Esophagus muscularis mucosa (tissue), 4 donors: ENCODE results near the gene TMEM121B. TPM values are rescaled to one million over a fixed set of nuclear protein-coding genes. Genes with fewer than 3 reads are reported as not detected.

ENCODE experiments used
- DNase-seq: peaks from one replicate; pipeline ENCODE4 v3.0.0-alpha.2; 2017; ENCODE audit errors: extremely low spot score
- H3K27ac ChIP-seq, 4 donors: fragments of 200-600 bp; sonication (generic); replicated peaks in 1 of 4; 1 replicate in 3 of 4; 2 replicates in 1 of 4; pipeline ENCODE4 v1.5.1; 2016 to 2019; ENCODE audit warnings: mild to moderate bottlenecking in 1 of 4
- H3K27me3 ChIP-seq, 4 donors: fragments of 200-600 bp; sonication (generic); one replicate each; pipeline versions ENCODE4 v1.5.1 to v1.6.0; 2016 to 2019
- H3K36me3 ChIP-seq, 4 donors: fragments of 200-600 bp; sonication (generic); one replicate each; pipeline ENCODE4 v1.5.1; 2016 to 2019
- H3K4me1 ChIP-seq, 4 donors: fragments of 200-600 bp; sonication (generic); one replicate each; pipeline ENCODE4 v1.5.1; 2016 to 2019
- H3K4me3 ChIP-seq, 4 donors: fragments of 200-600 bp; sonication (generic); 1 replicate in 2 of 4; 2 replicates in 2 of 4; pipeline ENCODE4 v1.5.1; 2016 to 2019; ENCODE audit warnings: mild to moderate bottlenecking in 4 of 4, moderate library complexity in 1 of 4
- H3K9me3 ChIP-seq, 4 donors: fragments of 200-600 bp; sonication (generic); 1 replicate in 3 of 4; 2 replicates in 1 of 4; pipeline ENCODE4 v1.5.1; 2016 to 2019
- EP300 ChIP-seq: sonication (generic); formaldehyde crosslinking; IDR thresholded peaks from one replicate; pipeline ENCODE4 v1.6.1; 2017; ENCODE audit warnings: antibody characterized with exemption
- POLR2A ChIP-seq: fragments of 450-650 bp; IDR thresholded peaks from one replicate; pipeline ENCODE4 v1.6.1; 2017; ENCODE audit warnings: antibody characterized with exemption, moderate library complexity, mild to moderate bottlenecking, low read depth
- POLR2AphosphoS5 ChIP-seq, 2 donors: sonication (generic); formaldehyde crosslinking; IDR thresholded peaks; one replicate each; pipeline ENCODE4 v1.6.1; 2017; ENCODE audit warnings: antibody characterized with exemption in 2 of 2
- WGBS: methylation state at CpG from one replicate; pipeline ENCODE4 v1.1.5; 2018; 5-methylcytosine and 5-hydroxymethylcytosine counted together
- intact Hi-C: fragments of 100-400 bp; cut with DNase I; formaldehyde crosslinking; loops from one replicate; pipeline ENCODE4 v1.15.1; 2023
- total RNA-seq, 4 donors: library from RNA; depleted of rRNA; stranded (reverse); fragments of >200 nt; gene quantifications; one replicate each; pipeline versions ENCODE4 v1.1.0 to v1.2.1, GENCODE V29; 2016
- TF ChIP-seq, protein P1 (sequence below), 3 experiments: fragments of 200-600 bp in 2 of 3; fragments of 450-650 bp in 1 of 3; sonication (generic) in 2 of 3; IDR thresholded peaks; one replicate each; pipeline ENCODE4 v1.5.1; 2017 to 2019; ENCODE audit warnings: antibody characterized with exemption in 3 of 3, mild to moderate bottlenecking in 2 of 3, moderate library complexity in 1 of 3

TMEM121B gene
- total RNA-seq, 4 donors from 2014 or later, result 0.32 to 0.50 (median 0.41) TPM

DNA sequence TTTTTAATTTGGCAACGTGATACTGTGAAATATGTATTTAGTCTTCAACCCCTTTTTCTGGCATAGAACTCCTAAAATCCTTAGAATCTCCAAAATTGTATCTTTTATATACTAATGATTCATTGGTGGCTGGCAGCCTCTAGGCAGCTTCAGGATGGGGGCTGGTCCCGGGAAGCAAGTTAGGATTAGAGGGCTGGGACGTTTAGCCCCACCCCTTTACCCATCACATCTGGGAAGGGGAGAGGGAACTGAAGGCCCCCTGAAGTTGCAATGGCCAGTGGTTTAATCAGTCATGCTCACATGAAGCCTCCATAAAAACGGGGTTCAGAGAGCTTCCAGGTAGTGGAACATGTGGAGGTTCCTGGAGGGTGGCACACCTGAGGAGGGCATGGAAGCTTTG lies 29.3 kb downstream of the TMEM121B start:
- no peak for DNase-seq
- Histone ChIP-seq H3K4me3 (no peak overlapping the region), H3K36me3 (peaks cover 0 to under 1% (median 0%) of the 10 kb centered on the region in 4 donors), H3K27ac (no peak overlapping the region), H3K9me3 (no peaks in the 10 kb centered on the region), H3K4me1 (peaks cover 6 to 10% (median 9%) of the 10 kb centered on the region in 4 donors), H3K27me3 (no peaks in the 10 kb centered on the region)
- TF ChIP-seq EP300 (no peak), POLR2AphosphoS5 (IDR thresholded peaks at IDR 0.05) (no peak), POLR2A (no peak)
- TF ChIP-seq, protein P1, sequence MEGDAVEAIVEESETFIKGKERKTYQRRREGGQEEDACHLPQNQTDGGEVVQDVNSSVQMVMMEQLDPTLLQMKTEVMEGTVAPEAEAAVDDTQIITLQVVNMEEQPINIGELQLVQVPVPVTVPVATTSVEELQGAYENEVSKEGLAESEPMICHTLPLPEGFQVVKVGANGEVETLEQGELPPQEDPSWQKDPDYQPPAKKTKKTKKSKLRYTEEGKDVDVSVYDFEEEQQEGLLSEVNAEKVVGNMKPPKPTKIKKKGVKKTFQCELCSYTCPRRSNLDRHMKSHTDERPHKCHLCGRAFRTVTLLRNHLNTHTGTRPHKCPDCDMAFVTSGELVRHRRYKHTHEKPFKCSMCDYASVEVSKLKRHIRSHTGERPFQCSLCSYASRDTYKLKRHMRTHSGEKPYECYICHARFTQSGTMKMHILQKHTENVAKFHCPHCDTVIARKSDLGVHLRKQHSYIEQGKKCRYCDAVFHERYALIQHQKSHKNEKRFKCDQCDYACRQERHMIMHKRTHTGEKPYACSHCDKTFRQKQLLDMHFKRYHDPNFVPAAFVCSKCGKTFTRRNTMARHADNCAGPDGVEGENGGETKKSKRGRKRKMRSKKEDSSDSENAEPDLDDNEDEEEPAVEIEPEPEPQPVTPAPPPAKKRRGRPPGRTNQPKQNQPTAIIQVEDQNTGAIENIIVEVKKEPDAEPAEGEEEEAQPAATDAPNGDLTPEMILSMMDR (IDR thresholded peaks at IDR 0.05), result no peak
- intact Hi-C loops, result no loop called here
- WGBS, result 48% methylated on average over 4 of the region's 4 CpGs

DNA sequence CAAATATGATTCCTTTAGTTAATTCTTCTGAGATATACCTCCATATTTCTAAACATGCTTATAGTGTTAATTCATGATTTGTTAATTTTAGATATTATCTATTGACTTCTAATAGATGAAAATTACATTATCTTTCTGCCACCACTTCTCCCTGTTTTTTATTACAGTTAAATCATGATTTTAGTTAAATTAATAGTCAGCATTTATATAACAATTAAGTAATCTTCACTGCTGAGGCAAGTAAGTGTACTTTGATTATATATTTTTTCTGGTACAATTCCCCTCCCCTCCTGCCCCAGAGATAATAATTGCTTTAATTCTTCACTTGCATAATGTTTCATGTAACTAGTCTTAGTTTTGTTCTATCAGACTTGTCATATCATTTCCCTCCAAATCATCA lies 30.6 kb downstream of the TMEM121B start:
- no peak for TF ChIP-seq POLR2AphosphoS5 (IDR thresholded peaks at IDR 0.05)
- no peak for TF ChIP-seq POLR2A
- no peak for TF ChIP-seq EP300
- TF ChIP-seq, protein P1 (IDR thresholded peaks at IDR 0.05), result no peak
- no peaks in the 10 kb centered on the region for H3K9me3 ChIP-seq
- peaks cover 6 to 23% (median 22%) of the 10 kb centered on the region in 4 donors for H3K4me1 ChIP-seq
- H3K27me3 ChIP-seq, result peaks cover 0 to 4% (median under 1%) of the 10 kb centered on the region in 4 donors
- no peak for DNase-seq
- no peak overlapping the region for H3K27ac ChIP-seq
- no peaks in the 10 kb centered on the region for H3K36me3 ChIP-seq
- no peak overlapping the region for H3K4me3 ChIP-seq
- intact Hi-C loops, result no loop called here

DNA sequence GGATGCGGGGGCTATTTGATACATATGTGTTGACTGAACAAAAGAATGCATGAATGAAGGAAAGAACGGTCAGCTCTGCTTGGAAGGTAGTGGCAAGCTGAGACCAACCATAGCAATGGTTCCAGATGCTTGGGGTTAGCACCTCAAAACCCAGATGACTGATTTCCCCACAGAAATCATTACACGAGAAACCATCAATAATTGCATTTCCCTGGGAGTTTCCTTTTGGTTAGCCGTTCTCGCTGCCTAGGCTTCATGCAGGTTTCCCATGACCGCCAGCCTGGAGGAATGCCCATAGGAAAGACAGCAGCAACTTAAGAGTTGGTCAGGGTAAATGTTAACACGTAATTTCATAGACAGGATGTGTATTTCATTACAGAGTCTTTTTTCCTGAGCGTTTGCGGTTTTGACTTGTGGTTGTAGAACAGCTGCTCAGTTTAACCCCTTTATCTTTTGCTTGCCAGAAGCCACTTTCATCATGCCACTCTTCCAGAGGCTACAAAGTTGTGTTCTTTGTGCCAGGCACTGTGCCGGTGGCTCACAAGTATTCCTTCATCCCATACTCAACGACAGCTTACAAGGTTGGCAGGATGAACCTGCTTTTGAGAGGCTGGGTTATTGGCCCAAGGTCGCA lies 33.5 kb downstream of the TMEM121B start:
- Histone ChIP-seq H3K27ac (no peak overlapping the region), H3K4me1 (peaks cover 6 to 37% (median 31%) of the 10 kb centered on the region in 4 donors), H3K4me3 (no peak overlapping the region), H3K27me3 (peaks cover 0 to 25% (median 6%) of the 10 kb centered on the region in 4 donors), H3K36me3 (no peaks in the 10 kb centered on the region), H3K9me3 (no peaks in the 10 kb centered on the region)
- intact Hi-C loops, result loop anchor here (5.0 kb wide), 1 partner anchor 70 kb away; the partner anchor contains the start of gene HDHD5
- 73% methylated on average over 12 of the region's 12 CpGs for WGBS
- no peak for DNase-seq
- TF ChIP-seq POLR2AphosphoS5 (IDR thresholded peaks at IDR 0.05), result no peak
- TF ChIP-seq POLR2A, result no peak
- no peak for TF ChIP-seq EP300
- TF ChIP-seq, protein P1 (IDR thresholded peaks at IDR 0.05), result no peak

DNA sequence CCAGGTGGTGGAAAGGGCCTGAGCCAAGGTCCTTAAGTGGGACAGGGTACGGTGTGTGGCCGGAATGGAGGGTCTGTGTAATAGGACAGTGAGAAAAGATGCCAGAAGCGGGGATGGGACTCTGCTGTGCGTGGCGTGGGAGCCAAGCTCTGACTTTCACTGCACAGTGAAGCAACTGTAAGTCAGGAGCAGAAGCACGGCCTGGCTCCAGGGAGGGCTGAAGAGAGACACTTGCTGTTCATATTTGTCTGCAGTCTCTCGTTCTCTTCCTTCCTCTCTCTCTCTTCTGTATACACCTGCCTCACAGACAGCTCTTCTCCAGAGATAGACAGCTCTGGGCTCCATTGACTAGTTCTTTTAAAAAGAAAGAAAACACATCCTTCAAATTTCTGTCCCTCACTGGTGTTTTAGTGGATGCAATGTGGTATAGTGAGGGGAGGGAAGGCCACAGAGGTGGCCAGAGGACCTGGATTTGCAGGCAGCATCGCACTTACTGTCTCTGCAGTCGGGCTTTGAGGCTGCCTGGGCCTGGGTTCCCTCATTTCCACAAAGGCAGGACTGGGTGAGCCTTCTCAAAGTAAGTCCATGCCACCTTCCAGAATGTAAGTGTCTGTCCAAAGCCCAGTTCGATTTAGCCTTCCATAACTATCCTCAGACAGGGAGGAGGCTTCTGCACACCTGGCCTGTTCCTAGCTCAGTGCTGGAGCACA lies 34.2 kb downstream of the TMEM121B start:
- H3K9me3 ChIP-seq, result no peaks in the 10 kb centered on the region
- no peak for TF ChIP-seq POLR2AphosphoS5 (IDR thresholded peaks at IDR 0.05)
- TF ChIP-seq POLR2A, result no peak
- TF ChIP-seq EP300, result no peak
- TF ChIP-seq, protein P1 (IDR thresholded peaks at IDR 0.05), result no peak
- WGBS, result 75% methylated on average over 9 of the region's 10 CpGs
- peak overlapping the region in 1 of 4 donors; percentile 89 for H3K27ac ChIP-seq
- H3K36me3 ChIP-seq, result no peaks in the 10 kb centered on the region
- peaks cover 0 to 25% (median 6%) of the 10 kb centered on the region in 4 donors for H3K27me3 ChIP-seq
- peak overlapping the region; percentile 74 to 83 (median 80) for H3K4me3 ChIP-seq
- DNase-seq, result no peak
- intact Hi-C loops, result loop anchor here (5.0 kb wide), 1 partner anchor 70 kb away; the partner anchor contains the start of gene HDHD5
- H3K4me1 ChIP-seq, result peaks cover 6 to 37% (median 31%) of the 10 kb centered on the region in 4 donors
